Effector memory CD8-positive, alpha-beta T cell (primary cell): ENCODE data around the gene EXOSC1.
A peak's percentile ranks its signal among the peaks of the same experiment; 100 is the strongest.
"Not testable (repeated sequence)": the region's sequence is repeated elsewhere in the genome, so short reads cannot be mapped to it uniquely, and the experiment has no call there.

Experiments
- ATAC-seq: fragments of 150-1000 bp; cut with Tn5 transposase; replicated peaks from 2 replicates; pipeline ENCODE4 v1.10.0; 2021; ENCODE audit warnings: mild to moderate bottlenecking, moderate library complexity
- DNase-seq, 3 experiments: peaks; one replicate each; pipeline ENCODE4 v3.0.0; 2021
- H3K27ac Mint-ChIP-seq, 2 donors: one replicate each; pipeline ENCODE4 v1.8.0; 2022; ENCODE audit warnings: mild to moderate bottlenecking in 2 of 2, mixed read lengths in 2 of 2, moderate library complexity in 2 of 2
- H3K27me3 Mint-ChIP-seq, 2 donors: one replicate each; pipeline ENCODE4 v1.8.0; 2022; ENCODE audit warnings: mixed read lengths in 2 of 2
- H3K36me3 Mint-ChIP-seq: one replicate; pipeline ENCODE4 v1.8.0; 2022; ENCODE audit warnings: mild to moderate bottlenecking, moderate library complexity, mixed read lengths; ENCODE audit not compliant: insufficient read depth
- H3K4me1 Mint-ChIP-seq, 2 donors: one replicate each; pipeline ENCODE4 v1.8.0; 2022; ENCODE audit warnings: low read depth in 2 of 2, mixed read lengths in 2 of 2
- H3K4me3 Mint-ChIP-seq, 2 donors: one replicate each; pipeline ENCODE4 v1.8.0; 2022; ENCODE audit warnings: mild to moderate bottlenecking in 2 of 2, mixed read lengths in 2 of 2, moderate library complexity in 2 of 2
- H3K9me3 Mint-ChIP-seq, 2 donors: one replicate each; pipeline ENCODE4 v1.8.0; 2022; ENCODE audit warnings: mixed read lengths in 2 of 2

EXOSC1 gene

GRCh38 chr10:97423757-97424098, 22.1 kb downstream of the EXOSC1 start:
- not testable (repeated sequence) for DNase-seq, ATAC-seq, H3K4me3 Mint-ChIP-seq, H3K27ac Mint-ChIP-seq, H3K9me3 Mint-ChIP-seq, H3K27me3 Mint-ChIP-seq
- Mint-ChIP-seq H3K4me1 (peaks cover 29% of the 10 kb centered on the region in 2 donors), H3K36me3 (peaks cover 26% of the 10 kb centered on the region)

- no peaks in the 10 kb centered on the region for H3K9me3 Mint-ChIP-seq
- H3K36me3 Mint-ChIP-seq = peaks cover 10% of the 10 kb centered on the region
- DNase-seq (no peak), ATAC-seq (no peak)
- H3K27ac Mint-ChIP-seq = peak overlapping the region in 1 of 2 donors; percentile 93
- H3K4me3 Mint-ChIP-seq = peak overlapping the region in 1 of 2 donors; percentile 14
- peaks cover 36 to 39% of the 10 kb centered on the region in 2 donors for H3K4me1 Mint-ChIP-seq
- no peaks in the 10 kb centered on the region for H3K27me3 Mint-ChIP-seq
Measured at GRCh38 chr10:97416565-97416964, 29.2 kb downstream of the EXOSC1 start.

- no peak for ATAC-seq
- no peak for DNase-seq
- H3K36me3 Mint-ChIP-seq = peaks cover 7% of the 10 kb centered on the region
- peaks cover 22 to 30% of the 10 kb centered on the region in 2 donors for H3K4me1 Mint-ChIP-seq
- H3K4me3 Mint-ChIP-seq = peak overlapping the region; percentile 1 to 13
- no peaks in the 10 kb centered on the region for H3K9me3 Mint-ChIP-seq
- H3K27ac Mint-ChIP-seq = peak overlapping the region; percentile 2 to 88
- H3K27me3 Mint-ChIP-seq = no peaks in the 10 kb centered on the region
Measured at GRCh38 chr10:97412891-97413304, 32.9 kb downstream of the EXOSC1 start.

GRCh38 chr10:97411406-97411805, 34.4 kb downstream of the EXOSC1 start:
- Mint-ChIP-seq H3K27me3 (no peaks in the 10 kb centered on the region), H3K9me3 (no peaks in the 10 kb centered on the region), H3K36me3 (peaks cover 7% of the 10 kb centered on the region), H3K27ac (no peak overlapping the region), H3K4me3 (no peak overlapping the region), H3K4me1 (peaks cover 21 to 33% of the 10 kb centered on the region in 2 donors)
- ATAC-seq = no peak
- DNase-seq = no peak

- H3K9me3 Mint-ChIP-seq = no peaks in the 10 kb centered on the region
- H3K27me3 Mint-ChIP-seq = no peaks in the 10 kb centered on the region
- H3K4me3 Mint-ChIP-seq = no peak overlapping the region
- H3K36me3 Mint-ChIP-seq = peaks cover 1% of the 10 kb centered on the region
- H3K4me1 Mint-ChIP-seq = peaks cover 11 to 13% of the 10 kb centered on the region in 2 donors
- peak overlapping the region in 1 of 2 donors; percentile 54 for H3K27ac Mint-ChIP-seq
- ATAC-seq = no peak
- DNase-seq = no peak
Measured at GRCh38 chr10:97408496-97408992, 37.3 kb downstream of the EXOSC1 start.

- Mint-ChIP-seq H3K4me1 (peaks cover 7 to 9% of the 10 kb centered on the region in 2 donors), H3K9me3 (no peaks in the 10 kb centered on the region), H3K27ac (peak overlapping the region in 1 of 2 donors; percentile 54), H3K27me3 (no peaks in the 10 kb centered on the region), H3K4me3 (peak overlapping the region in 1 of 2 donors; percentile 59), H3K36me3 (no peaks in the 10 kb centered on the region)
- ATAC-seq = no peak
- DNase-seq = no peak
Measured at GRCh38 chr10:97407952-97408248, 37.9 kb downstream of the EXOSC1 start.

- peak; percentile 97 for ATAC-seq
- Mint-ChIP-seq H3K4me1 (peaks cover 4 to 7% of the 10 kb centered on the region in 2 donors), H3K36me3 (no peaks in the 10 kb centered on the region), H3K27me3 (no peaks in the 10 kb centered on the region), H3K27ac (peak overlapping the region in 1 of 2 donors; percentile 19), H3K9me3 (no peaks in the 10 kb centered on the region), H3K4me3 (peak overlapping the region; percentile 51 to 59)
- peak; percentile 49 to 63 (median 58) for DNase-seq
Measured at GRCh38 chr10:97407211-97407951, 38.4 kb downstream of the EXOSC1 start.

GRCh38 chr10:97406483-97406882, 39.3 kb downstream of the EXOSC1 start:
- H3K27ac Mint-ChIP-seq, H3K4me1 Mint-ChIP-seq, H3K4me3 Mint-ChIP-seq, H3K36me3 Mint-ChIP-seq, DNase-seq, H3K27me3 Mint-ChIP-seq, ATAC-seq, H3K9me3 Mint-ChIP-seq: not testable (repeated sequence)

- Mint-ChIP-seq H3K9me3 (no peaks in the 10 kb centered on the region), H3K27me3 (no peaks in the 10 kb centered on the region), H3K36me3 (peaks cover 6% of the 10 kb centered on the region), H3K27ac (peak overlapping the region in 1 of 2 donors; percentile 60), H3K4me3 (no peak overlapping the region), H3K4me1 (peaks cover 9 to 12% of the 10 kb centered on the region in 2 donors)
- DNase-seq (no peak), ATAC-seq (no peak)
Measured at GRCh38 chr10:97406064-97406463, 39.7 kb downstream of the EXOSC1 start.

- DNase-seq (no peak), ATAC-seq (no peak)
- Mint-ChIP-seq H3K36me3 (peaks cover 21% of the 10 kb centered on the region), H3K4me3 (no peak overlapping the region), H3K27ac (no peak overlapping the region), H3K9me3 (no peaks in the 10 kb centered on the region), H3K4me1 (peaks cover 15% of the 10 kb centered on the region in 2 donors), H3K27me3 (no peaks in the 10 kb centered on the region)
Measured at GRCh38 chr10:97404044-97404443, 41.8 kb downstream of the EXOSC1 start.

GRCh38 chr10:97401455-97401919, 44.3 kb downstream of the EXOSC1 start:
- H3K4me1 Mint-ChIP-seq = peaks cover 9 to 11% of the 10 kb centered on the region in 2 donors
- DNase-seq (no peak), ATAC-seq (no peak)
- H3K27me3 Mint-ChIP-seq = no peaks in the 10 kb centered on the region
- H3K4me3 Mint-ChIP-seq = peak overlapping the region; percentile 96 to 98
- peaks cover 39% of the 10 kb centered on the region for H3K36me3 Mint-ChIP-seq
- H3K9me3 Mint-ChIP-seq = no peaks in the 10 kb centered on the region
- H3K27ac Mint-ChIP-seq = peak overlapping the region; percentile 98 to 99

- Mint-ChIP-seq H3K4me1 (peaks cover 9 to 11% of the 10 kb centered on the region in 2 donors), H3K27ac (peak within 1 kb of the TSS; percentile 98 to 99), H3K27me3 (no peaks in the 10 kb centered on the region), H3K4me3 (peak within 1 kb of the TSS; percentile 96 to 98), H3K9me3 (no peaks in the 10 kb centered on the region), H3K36me3 (peaks cover 46% of the 10 kb centered on the region)
- DNase-seq (peak; percentile 83 to 87 (median 84)), ATAC-seq (peak; percentile 97)
Measured at GRCh38 chr10:97400665-97401454, 44.9 kb downstream of the EXOSC1 start, which contains the start of gene RRP12. Gene RRP12, minus strand, starts transcription at chr10:97401340. Its CDS starts 109 bp downstream, at chr10:97401231.

GRCh38 chr10:97399843-97400545, 45.8 kb downstream of the EXOSC1 start:
- Mint-ChIP-seq H3K4me1 (peaks cover 9 to 11% of the 10 kb centered on the region in 2 donors), H3K27ac (peak overlapping the region; percentile 98 to 99), H3K27me3 (no peaks in the 10 kb centered on the region), H3K36me3 (peaks cover 54% of the 10 kb centered on the region), H3K9me3 (no peaks in the 10 kb centered on the region), H3K4me3 (peak overlapping the region; percentile 96 to 98)
- no peak for ATAC-seq
- DNase-seq = no peak
